ENCODE data around the gene LPP. TPM values are rescaled to one million over a fixed set of nuclear protein-coding genes. Genes with fewer than 3 reads are reported as not detected.

Gene LPP
- total and polyA plus RNA-seq, 10 of the 15 experiments (the other 5 are each of a cell fraction or from before 2014, with no cell fraction given): under 0.01 to 0.62 (median 0.03) TPM

DNA sequence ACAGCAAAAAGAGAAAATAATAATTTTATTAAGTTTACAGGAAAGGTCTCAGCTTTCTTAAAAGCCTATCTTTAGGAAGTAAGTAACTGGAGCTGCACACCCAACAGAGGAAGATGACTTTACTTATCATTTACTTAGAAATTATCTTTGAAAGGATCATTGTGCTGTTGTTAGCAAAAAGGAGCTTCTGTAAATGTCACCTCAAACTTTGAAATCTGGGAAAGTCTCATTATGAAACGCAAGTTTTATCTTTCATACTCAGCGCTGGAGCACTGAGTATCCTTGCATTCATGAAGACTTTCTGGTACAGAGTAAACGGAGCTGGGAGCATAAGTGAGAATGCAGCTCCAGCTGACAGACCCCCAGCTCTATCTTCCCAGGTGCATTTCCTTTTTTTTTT lies 526.6 kb downstream of the LPP start:
- in situ Hi-C loops (cut with MboI): no loop called here
- Histone ChIP-seq H3K4me2 (ENCODE audit: control insufficient read depth, insufficient read depth) (no peak overlapping the region), H3K27me3 (replicated peaks in 1 of 2; ENCODE audit: control insufficient read depth in 2 of 2, insufficient read depth in 2 of 2, low read length in 1 of 2) (no peaks in the 10 kb centered on the region), H3K36me3 (ENCODE audit: control insufficient read depth in 2 of 2, insufficient read depth in 2 of 2, low read length in 1 of 2) (no peaks in the 10 kb centered on the region), H3K79me2 (ENCODE audit: control insufficient read depth, insufficient read depth, low read length) (no peaks in the 10 kb centered on the region), H4K20me1 (ENCODE audit: control insufficient read depth, insufficient read depth) (no peaks in the 10 kb centered on the region), H3K4me3 (no peak overlapping the region), H3K27ac (ENCODE audit: control insufficient read depth, insufficient read depth) (no peak overlapping the region), H3K9ac (ENCODE audit: control insufficient read depth, insufficient read depth, low read length) (no peak overlapping the region), H3K4me1 (ENCODE audit: control insufficient read depth, insufficient read depth, low read length) (no peaks in the 10 kb centered on the region), H2AFZ (ENCODE audit: control insufficient read depth, low read depth, low read length) (no peak overlapping the region), H3K9me3 (replicated peaks; ENCODE audit: control insufficient read depth, insufficient read depth, low read length) (no peaks in the 10 kb centered on the region)
- ChIA-PET CTCF (interaction anchor here (0.6 to 0.9 kb wide), 3 partner anchors 31 to 1259 kb away, joined by 3 read pairs; no protein-coding TSS in a partner anchor), RAD21 (ENCODE audit: unreplicated experiment) (no interaction called here), POLR2A (interaction anchor here (0.6 kb wide), 1 partner anchor 26 kb away, joined by 4 read pairs; no protein-coding TSS in a partner anchor), SMC1A (ENCODE audit: uncharacterized antibody, unreplicated experiment) (interaction anchor here (1.4 kb wide), 1 partner anchor 15 kb away, joined by 3 read pairs; no protein-coding TSS in a partner anchor)
- no peak for DNase-seq (ENCODE audit: low read depth, low spot score)
- intact Hi-C loops (cut with micrococcal nuclease; ENCODE audit: unreplicated experiment): no loop called here
- FAIRE-seq: no peak
- WGBS (ENCODE audit: insufficient coverage, insufficient replicate concordance, low lambda C conversion rate, missing lambda C conversion rate): 26% methylated on average over 3 of the region's 3 CpGs
- no TSS peak for BruUV-seq (replicated peaks)
- ATAC-seq: no peak
- TF ChIP-seq POLR2A (IDR thresholded peaks at IDR 0.05; ENCODE audit: low read depth, low read length): no peak
- no peak for TF ChIP-seq STAT1 (conservative IDR thresholded peaks at IDR 0.05)
- no peak for TF ChIP-seq CBX5 (IDR thresholded peaks at IDR 0.05; ENCODE audit: low read depth)
- no peak for TF ChIP-seq EED (IDR thresholded peaks at IDR 0.05; ENCODE audit: low read depth)
- TF ChIP-seq MTA3 (IDR thresholded peaks at IDR 0.05; ENCODE audit: borderline replicate concordance, low read length): no peak
- TF ChIP-seq GATAD2B (conservative IDR thresholded peaks at IDR 0.05; ENCODE audit: low read depth): no peak
- no peak for TF ChIP-seq DPF2 (IDR thresholded peaks at IDR 0.05)
- TF ChIP-seq KAT2A (conservative IDR thresholded peaks at IDR 0.05; ENCODE audit: control insufficient read depth, low read depth, low read length): no peak
- no peak for TF ChIP-seq IRF4 (IDR thresholded peaks at IDR 0.05; ENCODE audit: low read depth, low read length)
- TF ChIP-seq NFXL1 (IDR thresholded peaks at IDR 0.05; ENCODE audit: borderline replicate concordance): no peak
- TF ChIP-seq KDM1A (IDR thresholded peaks at IDR 0.05; ENCODE audit: borderline replicate concordance): no peak
- no peak for TF ChIP-seq BHLHE40 (IDR thresholded peaks at IDR 0.05; ENCODE audit: borderline replicate concordance in 1 of 2, low read depth in 2 of 2, low read length in 1 of 2)
- no peak for TF ChIP-seq HSF1 (IDR thresholded peaks at IDR 0.05; ENCODE audit: low read depth, low read length)

Measured in GM12878 (cell line).